ENCODE results near the gene HNRNPDL. TPM values are rescaled to one million over a fixed set of nuclear protein-coding genes. Genes with fewer than 3 reads are reported as not detected.

The HNRNPDL gene
- polyA plus RNA-seq, 2 of the 4 experiments (the other 2 are of a cell fraction), result 321 to 397 TPM

DNA sequence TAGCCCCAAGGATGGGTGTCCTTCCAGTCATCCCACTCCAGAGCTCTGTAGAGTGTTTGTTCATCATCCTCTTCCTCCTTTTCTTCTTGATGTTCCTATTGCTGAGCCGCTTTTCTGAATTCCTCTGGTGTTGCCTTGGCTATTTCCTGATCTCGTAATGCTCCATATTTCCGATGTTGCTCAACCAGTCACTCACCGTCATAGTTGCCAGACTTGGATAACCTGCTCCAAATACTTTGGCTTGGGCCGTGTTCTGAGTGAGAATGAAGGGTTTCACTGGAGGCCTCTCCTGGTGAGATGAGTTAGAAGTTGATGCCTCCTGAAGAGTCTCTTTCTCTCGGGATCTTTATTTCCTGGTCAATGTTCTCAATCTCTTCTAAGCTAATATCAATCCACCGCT is 28.7 kb downstream of the HNRNPDL start:
- ChIA-PET POLR2A (no interaction called here), CTCF (interaction anchor here (1.3 kb wide), 1 partner anchor 12 kb away, joined by 3 read pairs; no protein-coding TSS in a partner anchor)
- DNase-seq (ENCODE audit: low read depth in 1 of 2, low spot score in 1 of 2), result no peak
- 92% methylated on average over 7 of the region's 7 CpGs for WGBS (ENCODE audit: missing lambda C conversion rate)
- Histone ChIP-seq H3K4me1 (no peaks in the 10 kb centered on the region), H3K4me2 (no peak overlapping the region), H3K9me3 (no peaks in the 10 kb centered on the region), H3K4me3 (no peak overlapping the region), H3K27ac (no peak overlapping the region)
- TF ChIP-seq BHLHE40 (IDR thresholded peaks at IDR 0.05; ENCODE audit: low read depth, low read length) (no peak), HOXB13 (CRISPR knock-in tag; IDR thresholded peaks at IDR 0.05; ENCODE audit: low read depth) (no peak), MYC (IDR thresholded peaks at IDR 0.05; ENCODE audit: borderline replicate concordance, low read length) (no peak), USF2 (IDR thresholded peaks at IDR 0.05) (no peak), CBX8 (IDR thresholded peaks at IDR 0.05) (no peak), CBX2 (IDR thresholded peaks at IDR 0.05; ENCODE audit: borderline replicate concordance, low read depth) (no peak), NR3C1 (IDR thresholded peaks at IDR 0.05) (no peak), EHF (CRISPR knock-in tag; IDR thresholded peaks at IDR 0.05) (no peak), ZNF302 (CRISPR knock-in tag; IDR thresholded peaks at IDR 0.05) (no peak), SMC3 (IDR thresholded peaks at IDR 0.05) (no peak)
- no peak for ATAC-seq
- FAIRE-seq, result no peak

DNA sequence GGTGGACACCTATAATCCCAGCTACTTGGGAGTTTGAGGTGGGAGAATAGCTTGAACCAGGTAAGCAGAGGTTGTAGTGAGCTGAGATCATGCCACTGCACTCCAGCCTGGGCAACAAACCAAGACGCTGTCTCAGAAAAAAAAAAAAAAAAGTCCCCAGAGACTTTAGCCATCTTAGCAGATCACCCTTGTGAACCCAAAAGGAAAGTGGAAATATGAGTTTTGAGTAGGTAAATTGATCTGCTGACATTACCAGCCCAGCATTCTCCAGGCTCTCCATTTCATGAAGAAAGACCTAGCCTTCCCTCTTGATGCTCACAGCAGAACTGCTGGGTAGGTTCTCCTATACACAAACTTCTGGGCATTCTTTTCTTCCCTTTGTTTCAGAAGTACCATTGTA is 32.0 kb downstream of the HNRNPDL start:
- TF ChIP-seq ZSCAN20 (CRISPR knock-in tag; IDR thresholded peaks at IDR 0.05) (no peak), JUNB (IDR thresholded peaks at IDR 0.05) (no peak), RARB (CRISPR knock-in tag; IDR thresholded peaks at IDR 0.05) (no peak), E2F6 (IDR thresholded peaks at IDR 0.05; ENCODE audit: borderline replicate concordance, low read depth) (no peak), CHD2 (IDR thresholded peaks at IDR 0.05; ENCODE audit: low read length, partially characterized antibody) (no peak), ZNF302 (CRISPR knock-in tag; IDR thresholded peaks at IDR 0.05) (no peak), POLR2A (IDR thresholded peaks at IDR 0.05; ENCODE audit: low read length) (no peak), POLR2AphosphoS2 (conservative IDR thresholded peaks at IDR 0.05; ENCODE audit: low read length) (no peak), CEBPB (IDR thresholded peaks at IDR 0.05) (no peak), PBX3 (IDR thresholded peaks at IDR 0.05) (no peak), FOXS1 (CRISPR knock-in tag; IDR thresholded peaks at IDR 0.05) (no peak), HDAC2 (IDR thresholded peaks at IDR 0.05) (no peak), GATA3 (IDR thresholded peaks at IDR 0.05; ENCODE audit: borderline replicate concordance) (no peak), ESRRA (IDR thresholded peaks at IDR 0.05; ENCODE audit: borderline replicate concordance, low read length) (no peak), CHD4 (IDR thresholded peaks at IDR 0.05; ENCODE audit: borderline replicate concordance) (no peak)
- TF ChIP-seq, protein P1, sequence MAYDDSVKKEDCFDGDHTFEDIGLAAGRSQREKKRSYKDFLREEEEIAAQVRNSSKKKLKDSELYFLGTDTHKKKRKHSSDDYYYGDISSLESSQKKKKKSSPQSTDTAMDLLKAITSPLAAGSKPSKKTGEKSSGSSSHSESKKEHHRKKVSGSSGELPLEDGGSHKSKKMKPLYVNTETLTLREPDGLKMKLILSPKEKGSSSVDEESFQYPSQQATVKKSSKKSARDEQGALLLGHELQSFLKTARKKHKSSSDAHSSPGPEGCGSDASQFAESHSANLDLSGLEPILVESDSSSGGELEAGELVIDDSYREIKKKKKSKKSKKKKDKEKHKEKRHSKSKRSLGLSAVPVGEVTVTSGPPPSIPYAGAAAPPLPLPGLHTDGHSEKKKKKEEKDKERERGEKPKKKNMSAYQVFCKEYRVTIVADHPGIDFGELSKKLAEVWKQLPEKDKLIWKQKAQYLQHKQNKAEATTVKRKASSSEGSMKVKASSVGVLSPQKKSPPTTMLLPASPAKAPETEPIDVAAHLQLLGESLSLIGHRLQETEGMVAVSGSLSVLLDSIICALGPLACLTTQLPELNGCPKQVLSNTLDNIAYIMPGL (CRISPR knock-in tag; IDR thresholded peaks at IDR 0.05; ENCODE audit: borderline replicate concordance), result no peak

More for the DNA sequence above, 32.0 kb downstream of the HNRNPDL start:
- no peak for FAIRE-seq
- no peak for ATAC-seq
- no peak overlapping the region for H3K27ac ChIP-seq
- no peak for DNase-seq (ENCODE audit: low read depth in 1 of 2, low spot score in 1 of 2)
- H3K9me3 ChIP-seq, result no peaks in the 10 kb centered on the region
- H3K4me2 ChIP-seq, result no peak overlapping the region
- WGBS (ENCODE audit: missing lambda C conversion rate), result 71% methylated on average over 1 of the region's 1 CpG
- ChIA-PET POLR2A (no interaction called here), CTCF (interaction anchor here (2.4 kb wide), 1 partner anchor 15 kb away, joined by 6 read pairs; no protein-coding TSS in a partner anchor)
- no peak overlapping the region for H3K4me3 ChIP-seq
- no peaks in the 10 kb centered on the region for H3K4me1 ChIP-seq
